ENCODE results near the gene TOM1L2.

TOM1L2 gene

DNA sequence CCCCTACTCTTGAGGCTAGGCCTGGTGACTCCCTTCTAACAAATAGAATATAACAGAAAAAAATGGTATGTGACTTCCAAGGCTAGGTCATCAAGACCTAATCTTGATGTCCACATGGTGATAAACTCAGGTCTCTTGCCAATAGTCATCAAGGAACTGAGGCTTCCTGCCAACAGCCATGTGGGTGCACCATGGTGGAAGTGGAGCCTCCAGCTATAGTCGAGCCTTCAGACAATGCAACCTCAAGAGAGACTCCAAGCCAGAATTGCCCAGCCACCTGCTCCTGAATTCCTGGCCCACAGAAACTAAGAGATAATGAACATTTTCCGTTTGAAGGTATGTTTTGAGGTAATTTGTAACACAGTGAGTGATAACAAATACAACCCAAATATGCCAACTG is 79.5 kb downstream of the TOM1L2 start:
- no peak for DNase-seq

DNA sequence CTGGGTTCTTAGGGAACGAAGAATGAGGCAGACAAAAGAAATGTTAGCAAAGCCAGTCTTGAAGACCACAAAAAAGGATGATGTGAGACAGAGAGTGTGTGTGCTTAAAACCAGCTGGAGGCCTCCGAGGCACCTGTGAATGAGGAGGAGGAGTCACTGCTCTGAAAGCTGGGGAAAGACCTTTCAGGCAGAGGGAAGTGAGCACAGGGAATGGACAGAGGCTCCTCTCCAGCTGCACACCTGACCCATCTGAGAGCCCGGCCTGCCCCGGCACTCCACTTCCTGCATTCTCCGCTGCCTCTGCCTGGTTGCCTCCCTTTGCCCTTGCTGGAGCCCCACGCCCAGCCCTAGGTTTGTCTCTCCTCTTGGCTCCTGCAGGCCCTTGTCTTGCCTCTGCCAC is 80.2 kb downstream of the TOM1L2 start:
- no peak for DNase-seq

DNA sequence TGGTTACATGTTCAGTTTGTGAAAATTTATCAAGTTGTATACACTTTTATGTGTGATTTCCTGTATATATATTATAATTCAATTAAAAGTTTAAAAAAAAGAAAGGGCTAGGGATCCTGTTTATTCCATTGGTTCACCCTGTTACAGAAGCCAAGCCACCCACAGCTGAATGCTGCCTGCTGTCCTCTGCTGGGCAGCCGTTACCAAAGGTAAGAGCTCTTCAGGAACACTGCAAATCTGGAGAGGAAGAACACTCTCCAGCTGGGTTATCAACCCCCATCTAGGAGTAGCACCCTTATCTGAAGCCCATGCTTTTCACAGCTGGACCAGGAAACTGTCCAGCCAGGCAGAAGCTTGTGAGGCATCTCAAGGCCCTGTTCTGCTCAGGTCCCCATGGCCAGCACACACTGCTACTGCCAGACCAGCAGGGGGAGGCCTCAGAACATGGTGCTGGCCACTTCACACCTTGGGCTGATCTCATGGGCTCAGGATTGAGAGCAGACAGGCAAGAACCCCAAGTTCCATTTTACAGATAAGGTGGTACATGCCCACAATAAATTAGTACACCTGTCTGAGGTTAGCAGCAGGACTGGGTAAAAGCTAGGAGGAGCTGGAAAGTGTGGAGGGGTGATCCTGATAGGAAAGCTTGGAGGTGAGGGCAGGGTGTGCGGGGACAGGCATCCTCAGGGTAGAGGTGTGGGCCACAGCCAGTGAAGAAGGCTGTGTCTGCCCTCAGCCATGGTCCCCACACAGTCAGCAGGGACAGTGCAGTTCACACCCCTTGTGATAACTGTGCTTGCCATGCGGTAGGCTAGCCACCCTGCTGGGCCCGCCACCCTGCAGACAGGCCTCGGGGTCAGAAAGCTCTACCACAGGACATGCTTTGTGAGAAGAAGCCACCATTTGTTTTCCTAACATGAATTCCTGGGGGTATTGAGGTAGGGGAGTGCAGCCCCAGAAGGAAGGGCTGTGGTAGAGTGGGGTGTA is 81.1 kb downstream of the TOM1L2 start:
- peak; percentile 28 to 35 for DNase-seq

DNA sequence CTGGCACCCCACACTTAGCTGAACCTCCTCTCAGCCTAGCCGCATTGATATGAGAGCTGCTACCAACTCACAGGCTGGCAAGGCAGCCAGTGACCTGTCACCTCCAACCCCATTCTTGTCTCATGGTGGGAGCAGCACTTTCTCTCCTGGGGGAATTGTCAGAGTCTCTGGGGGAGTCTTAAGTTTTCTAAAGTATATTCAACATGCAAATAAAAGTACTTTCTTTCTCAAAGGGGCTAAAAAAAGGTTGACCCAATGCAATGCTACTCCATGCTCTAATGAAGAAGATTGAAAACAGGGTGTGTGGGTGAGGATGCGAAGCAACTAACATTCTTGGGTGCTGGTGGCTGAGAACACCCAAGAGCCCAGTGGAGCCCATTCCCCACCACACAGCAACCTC is 82.3 kb downstream of the TOM1L2 start:
- no peak for DNase-seq

DNA sequence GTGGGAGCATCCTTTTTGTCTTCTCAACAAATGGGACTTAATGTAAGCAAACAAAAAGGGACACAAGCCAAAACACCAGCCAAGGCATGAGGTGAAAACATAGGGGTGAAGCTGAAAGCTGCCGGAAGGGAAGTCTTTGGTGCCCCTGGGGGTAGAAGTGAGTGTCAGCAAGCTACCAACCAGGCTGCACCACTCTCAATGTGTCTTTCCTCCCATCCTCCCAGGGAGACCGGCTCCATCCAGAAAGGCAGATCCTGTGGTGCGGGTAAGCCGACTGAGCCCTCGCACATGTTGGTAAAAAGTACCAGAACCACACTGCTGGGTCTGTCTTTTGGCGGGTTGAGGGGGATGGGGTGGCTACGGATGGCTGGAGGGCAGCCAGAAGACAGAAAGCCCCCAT is 83.4 kb downstream of the TOM1L2 start:
- DNase-seq = no peak

DNA sequence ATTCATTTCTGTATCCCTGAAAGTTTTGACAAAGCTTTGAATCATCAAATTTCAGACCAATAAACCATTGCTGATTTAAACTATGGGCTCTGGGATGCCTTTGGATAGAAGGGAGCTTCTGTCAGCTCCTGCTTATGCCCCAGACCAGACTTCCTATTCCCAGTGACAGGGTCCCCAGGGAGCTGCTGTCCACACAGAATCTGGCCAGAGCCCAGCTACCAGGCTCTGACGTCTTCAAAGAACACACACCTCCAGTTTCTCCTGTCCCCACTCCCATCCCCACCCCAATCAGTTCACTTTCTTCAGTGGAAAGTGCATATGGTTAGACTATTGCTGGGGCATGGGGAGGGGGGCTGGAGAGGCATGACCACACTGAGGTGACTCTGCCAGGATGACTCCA is 83.8 kb downstream of the TOM1L2 start:
- DNase-seq = no peak

DNA sequence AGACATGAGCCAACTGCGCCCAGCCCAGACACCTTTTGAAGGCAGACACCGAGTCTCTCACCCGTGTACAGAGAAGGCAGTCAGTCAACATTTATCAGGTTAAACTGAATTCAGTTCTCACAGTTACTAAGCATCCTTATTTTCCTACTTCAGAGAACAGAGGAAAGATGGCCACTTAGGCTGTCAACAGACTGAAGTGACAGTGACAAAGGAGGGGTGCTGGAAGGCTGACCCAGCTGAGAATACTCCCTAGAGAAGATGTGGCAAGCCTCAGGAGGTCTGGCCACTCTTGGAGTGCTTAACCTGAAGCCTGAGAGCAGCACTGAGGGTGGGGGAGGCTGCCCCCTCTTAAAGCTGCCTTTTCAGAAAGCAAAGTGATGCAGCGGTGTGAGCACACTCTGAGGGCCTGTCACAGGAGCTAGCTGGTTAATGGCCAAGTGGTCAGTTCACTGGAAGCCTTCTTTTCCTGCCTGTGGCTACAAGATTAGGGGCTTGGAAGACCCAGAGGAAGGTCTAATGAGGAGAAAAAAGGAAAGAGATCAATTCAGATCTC is 84.4 kb downstream of the TOM1L2 start:
- DNase-seq = no peak

DNA sequence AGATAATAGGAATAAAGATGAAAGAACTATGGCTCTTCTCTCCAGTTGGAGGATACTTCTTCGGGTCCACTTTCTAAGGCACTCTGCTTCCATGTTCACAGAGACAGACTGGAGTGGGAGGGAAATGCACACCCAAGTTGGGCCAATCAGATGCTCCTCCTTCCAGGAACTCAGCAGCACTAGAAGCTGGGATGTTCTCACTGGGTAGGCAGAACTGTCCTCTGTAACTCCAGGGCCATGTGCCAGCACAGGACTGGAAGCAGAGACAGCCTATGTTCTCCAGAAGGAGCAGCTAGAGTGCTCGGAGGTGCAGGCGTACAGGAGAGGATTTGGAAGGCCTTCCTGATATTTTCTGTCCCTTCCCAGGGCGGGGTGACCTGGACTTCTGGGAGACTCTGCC is 85.5 kb downstream of the TOM1L2 start:
- no peak for DNase-seq

DNA sequence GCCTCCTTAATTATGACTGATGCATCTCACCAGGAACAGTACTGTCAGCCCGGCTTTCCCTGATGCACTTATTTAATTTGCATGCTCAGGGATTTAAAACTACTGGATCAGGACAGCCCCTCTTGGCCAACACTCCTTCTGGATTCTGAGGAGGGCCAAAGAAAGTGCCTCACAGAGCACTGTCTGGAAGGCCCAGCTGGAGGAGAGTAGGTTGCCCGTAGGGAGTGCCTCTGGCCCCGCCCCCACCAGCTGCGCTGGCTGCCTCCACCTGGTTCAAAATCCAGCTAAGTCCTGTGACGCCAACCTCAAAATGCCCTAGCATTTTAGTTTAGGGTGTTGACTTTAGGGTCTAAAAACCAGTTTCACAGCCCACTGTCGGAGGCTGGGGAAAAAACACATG is 86.0 kb downstream of the TOM1L2 start:
- DNase-seq = no peak

DNA sequence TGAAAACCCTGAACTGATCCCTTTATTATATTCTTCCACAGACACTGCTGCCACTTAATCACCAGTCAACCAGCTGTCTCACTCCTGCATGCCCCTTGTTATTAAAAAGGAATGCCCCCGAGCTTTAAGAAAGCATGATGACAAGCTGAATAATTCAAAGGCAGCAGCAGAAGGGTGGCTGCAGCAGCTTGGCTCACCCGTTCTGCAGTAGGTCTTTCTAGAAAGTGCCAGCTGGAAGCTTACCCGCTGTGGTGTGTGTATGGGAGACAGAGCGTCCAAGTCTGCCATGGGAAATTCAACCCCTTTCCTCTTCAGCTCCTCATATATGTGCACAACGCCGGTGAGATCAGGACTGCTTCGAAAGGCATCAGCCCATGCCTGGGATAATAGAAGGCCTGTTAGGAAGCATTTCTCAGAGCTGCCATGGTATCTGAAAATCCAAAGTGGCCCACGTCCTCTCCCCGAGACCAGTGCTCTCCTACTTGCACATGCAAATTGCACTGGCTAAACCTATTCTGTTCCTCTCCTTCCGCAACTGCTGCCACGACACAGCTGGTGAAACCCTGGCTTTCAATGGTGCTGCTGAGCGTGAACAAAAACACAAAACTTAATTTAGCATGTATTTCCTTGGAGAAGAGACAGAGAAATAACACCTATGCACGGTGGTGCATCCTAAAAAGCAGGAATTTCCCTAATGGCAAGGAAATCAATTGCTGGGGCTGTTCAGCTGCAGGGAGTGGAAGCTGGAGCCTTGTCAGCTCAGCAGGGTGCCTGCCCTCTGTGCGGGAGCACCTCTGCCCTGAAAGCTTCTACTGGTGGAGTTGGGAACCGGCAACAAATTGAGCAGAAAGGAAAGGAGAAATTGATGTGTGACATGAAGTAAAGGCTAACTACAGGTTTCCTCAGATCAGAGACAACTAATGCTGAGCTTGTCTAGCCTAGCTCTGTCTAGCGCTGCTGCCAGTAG is 87.5 kb downstream of the TOM1L2 start:
- DNase-seq = no peak

DNA sequence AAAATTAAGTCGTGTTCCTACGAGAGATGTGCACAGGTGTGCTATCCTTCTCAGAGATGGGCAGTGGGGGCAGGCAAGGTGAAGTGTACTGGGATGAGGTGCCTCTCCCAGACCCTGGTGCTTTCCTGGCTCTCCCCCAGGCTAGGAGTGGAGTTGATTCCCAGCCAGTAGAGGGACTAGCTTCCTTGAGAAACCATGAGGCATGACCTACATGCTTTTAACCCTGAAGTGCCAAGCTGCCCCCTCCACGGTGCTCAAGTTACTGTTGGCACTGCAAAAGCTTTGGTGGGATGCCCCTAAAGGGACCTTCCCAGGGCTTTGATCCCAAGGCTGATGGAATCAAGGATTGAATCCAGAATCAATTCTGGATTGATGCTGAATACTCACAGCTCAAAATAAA is 88.4 kb downstream of the TOM1L2 start:
- no peak for DNase-seq

DNA sequence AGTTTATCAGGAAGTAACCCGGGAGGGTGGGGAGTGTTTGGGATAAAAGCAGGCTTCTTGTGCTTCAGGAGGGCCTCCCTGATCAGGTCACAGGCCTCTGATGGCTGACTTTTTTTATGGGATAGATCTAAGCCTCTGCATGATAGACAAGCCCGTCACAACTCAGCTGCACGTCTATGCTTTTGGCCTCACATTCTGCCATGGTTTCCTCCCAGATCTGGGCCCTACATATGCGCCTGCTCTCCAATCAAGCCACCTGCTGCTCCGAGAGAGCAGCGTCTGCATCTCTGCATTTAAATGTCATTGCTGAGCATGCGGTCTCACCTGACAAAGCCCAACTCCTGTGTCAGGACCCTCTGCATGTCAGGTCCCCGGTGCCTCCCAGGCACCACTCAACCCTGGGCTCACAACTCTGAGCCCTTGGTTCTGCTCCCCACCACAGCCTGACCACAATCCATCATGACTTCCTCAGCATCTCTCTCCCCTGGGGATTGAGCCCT is 90.1 kb downstream of the TOM1L2 start:
- DNase-seq = no peak

DNA sequence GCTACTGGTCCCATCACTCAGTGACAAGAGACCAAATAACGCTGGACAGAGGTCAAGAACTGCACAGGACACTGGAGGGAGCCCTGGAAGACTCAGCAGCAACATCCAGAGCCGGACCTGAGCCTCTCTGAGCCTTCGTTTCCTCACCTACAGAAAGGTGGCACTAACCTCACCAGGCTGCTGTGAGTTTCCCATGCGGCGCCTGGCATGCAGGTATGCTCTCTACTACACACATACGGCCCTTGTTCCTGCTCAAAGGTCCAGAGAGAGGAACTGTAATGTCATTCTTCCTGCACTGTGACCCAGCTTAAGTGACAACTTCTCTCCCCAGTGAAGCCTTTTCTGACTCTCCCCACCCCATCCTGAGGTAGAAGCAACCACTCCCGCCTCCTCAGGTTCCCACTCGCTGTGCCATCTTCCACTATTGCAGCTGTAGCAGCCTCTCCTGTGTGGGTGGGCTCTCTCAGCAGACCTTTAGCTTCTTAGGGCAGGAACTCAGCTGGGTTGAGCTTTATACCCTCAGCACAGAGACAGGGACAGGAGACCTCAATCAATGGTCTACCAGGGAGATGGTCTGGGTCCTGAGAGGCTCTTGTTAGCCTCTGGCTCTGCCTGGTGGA is 91.5 kb downstream of the TOM1L2 start:
- DNase-seq = no peak

DNA sequence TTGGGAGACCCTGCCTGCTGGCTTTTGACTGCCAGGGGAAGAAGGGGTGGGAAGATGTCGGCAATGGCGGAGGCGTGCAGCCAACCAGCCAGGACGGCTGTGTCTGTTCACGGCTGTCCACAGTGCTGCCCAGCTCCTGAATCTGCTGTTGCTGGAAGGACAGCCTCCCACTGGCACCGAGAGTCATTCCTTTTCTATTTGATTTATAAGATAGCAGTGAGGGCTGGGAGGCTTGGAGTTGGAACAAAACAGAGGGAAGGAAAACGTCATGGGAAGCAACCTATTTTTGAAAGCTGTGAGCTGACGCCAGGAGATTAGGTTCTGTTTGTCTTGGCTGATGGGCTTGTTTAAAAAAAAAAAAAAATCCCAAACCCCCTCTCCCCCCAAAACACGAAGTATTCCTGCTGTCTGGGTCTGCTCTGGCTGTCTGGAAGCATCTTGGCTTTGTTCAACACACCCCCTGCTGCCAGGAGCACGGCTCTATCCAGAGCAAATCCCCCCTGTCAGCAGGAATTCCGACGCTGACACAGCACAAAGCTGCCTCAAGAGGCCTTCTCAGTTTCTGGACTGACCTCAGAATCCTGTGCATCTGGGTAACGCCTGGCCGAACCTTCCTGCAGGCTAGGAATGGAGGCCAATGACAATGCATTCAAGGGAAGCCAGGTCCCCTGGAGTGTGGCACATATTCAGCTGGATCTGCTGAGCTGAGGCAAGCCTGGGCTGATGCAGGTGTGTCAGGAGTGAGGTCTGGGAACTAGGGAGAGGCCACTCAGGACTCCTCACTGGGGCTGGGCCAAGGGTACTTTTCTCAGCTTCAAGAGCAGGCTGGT is 94.5 kb downstream of the TOM1L2 start:
- no peak for DNase-seq

DNA sequence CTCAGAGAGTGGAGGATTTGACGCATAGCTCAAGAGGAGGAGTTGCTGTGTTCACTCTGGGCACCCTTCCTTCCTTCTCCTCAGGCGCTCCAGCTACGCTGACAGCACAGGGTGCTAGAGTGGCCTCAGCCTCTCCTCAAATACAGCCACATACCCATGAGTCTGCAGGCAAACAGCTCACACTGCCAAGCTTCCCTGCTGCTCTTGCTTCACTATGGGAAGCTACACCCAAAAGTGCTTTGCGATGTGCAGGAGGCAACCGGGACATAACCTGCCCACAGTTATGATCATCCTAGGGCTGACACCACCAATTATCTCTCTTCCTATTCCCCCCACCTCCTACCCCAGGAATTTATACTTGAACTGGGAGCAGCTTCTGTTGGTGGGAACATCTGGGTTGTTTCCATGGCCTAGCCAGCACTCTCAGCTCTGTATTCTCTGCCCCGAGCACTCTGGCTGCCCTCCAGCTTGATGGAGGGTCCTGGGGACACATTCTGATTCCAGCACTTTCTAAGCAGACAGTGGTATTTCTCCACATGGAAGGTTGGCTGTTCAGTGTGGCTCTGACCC is 95.2 kb downstream of the TOM1L2 start:
- no peak for DNase-seq

DNA sequence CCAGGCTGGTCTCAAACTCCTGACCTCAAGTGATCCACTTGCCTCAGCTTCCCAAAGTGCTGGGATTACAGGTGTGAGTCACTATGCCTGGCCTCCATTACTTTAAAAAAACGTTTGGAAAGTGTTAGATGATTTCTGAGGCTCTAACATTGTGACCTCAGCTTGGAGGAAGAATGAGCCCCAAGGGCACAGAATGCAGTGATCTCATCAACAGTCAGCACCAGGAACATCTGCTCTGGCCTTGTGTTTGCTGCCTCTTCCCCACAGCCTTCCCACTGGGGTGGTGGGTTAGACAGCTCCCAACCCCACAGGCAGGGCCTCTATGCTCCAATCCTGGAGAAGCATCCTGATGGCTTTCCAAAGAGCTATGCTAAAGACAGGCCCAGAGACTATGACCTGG is 97.7 kb downstream of the TOM1L2 start:
- no peak for DNase-seq

DNA sequence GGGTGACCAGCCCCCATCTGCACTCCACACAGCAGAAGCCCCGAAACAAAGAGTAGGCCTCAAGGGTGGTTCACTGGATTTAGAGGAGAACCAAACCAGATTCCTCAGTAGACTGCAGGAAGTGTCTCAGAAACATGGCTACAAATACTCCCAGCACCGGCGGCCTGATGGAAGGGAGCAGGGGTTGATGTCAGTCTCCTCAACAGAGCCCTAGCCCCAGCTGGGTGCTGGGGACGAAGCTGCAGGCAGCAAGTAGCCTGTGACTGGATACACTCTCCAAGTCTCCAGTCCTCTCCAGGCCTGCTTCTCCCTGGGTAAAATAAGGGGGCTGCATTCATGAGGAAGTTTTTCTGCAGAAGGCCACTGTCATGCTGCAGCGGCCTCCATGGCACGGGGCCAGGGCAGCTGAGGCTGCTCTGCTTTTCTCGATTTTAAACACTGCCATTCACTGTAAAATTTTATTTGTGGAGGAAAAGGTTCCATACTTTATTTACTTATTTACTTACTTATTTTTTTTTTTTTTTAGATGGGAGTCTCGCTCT is 98.7 kb downstream of the TOM1L2 start:
- DNase-seq = no peak

DNA sequence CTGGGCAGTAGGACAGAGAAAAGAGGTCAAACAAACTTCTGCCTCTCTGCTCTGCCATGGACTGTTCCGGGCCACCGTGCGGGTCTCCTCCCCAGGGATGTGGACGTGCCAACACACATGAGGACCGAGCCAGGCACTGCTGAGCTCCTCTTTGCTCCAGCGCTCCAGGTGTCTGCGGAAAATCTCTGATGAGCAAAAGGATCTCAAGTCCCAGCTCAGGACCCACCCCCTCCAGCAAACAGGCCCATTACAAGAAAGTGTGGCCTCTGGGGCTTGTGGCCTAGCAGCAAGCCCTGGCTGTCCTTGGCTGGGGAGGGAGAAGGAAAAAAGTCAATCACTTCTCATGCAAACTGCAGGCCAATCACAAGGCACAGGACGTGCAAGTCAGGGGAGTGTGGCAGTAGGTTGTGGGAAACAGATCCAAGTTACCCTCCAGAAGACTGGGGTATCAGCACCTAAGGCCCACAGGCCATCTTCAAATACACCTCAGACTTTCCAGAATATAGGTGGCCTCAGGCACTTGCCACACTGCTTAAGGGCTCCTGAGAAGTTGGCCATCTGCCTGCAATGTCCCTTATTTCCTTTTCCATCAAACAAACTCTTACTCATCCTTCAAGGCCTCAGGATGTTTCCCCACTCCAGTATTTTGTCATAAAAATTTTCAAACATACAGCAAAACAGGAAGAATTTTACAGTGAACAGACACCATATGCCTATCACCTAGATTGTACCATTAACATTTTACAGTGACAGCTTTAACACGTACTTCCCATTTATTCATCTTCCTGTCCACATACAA is 99.5 kb downstream of the TOM1L2 start:
- DNase-seq = no peak

DNA sequence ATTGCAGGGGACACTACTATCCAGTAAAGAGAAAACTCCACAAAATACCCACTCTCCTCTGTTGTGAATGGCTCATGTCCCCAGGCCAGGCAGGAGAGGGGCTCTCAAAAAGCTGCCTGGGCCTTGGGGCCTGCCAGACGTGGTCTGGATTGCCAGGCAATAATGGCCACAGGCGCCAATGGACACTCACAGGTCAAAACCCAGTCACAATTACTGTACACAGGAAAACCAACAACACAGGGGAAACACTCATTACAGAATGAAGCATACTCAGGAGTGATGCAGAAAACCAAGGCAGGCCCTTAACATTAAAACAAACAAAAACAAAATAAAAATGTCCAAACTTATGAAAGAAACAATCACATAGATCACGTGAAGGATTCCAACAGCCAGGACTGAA is 100.3 kb downstream of the TOM1L2 start:
- DNase-seq = no peak

DNA sequence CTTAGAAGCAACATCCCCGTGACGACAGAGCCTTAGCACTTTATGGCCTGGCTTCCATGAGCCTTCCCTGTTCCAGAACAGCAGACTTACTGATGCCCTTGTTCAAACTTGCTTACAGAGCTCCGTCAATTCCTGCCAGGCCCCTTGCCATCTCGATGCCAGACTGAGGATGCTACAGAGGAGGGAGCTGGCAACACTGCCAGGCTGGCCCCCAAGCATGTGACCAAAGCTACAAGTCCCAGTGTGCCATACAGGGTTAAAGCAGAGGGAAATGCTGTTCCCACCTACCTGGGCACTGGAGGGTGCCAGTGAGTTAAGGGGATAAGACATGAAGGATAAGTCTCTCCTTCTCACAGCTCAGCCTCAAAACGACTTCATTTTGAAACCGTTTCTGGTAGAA is 102.0 kb downstream of the TOM1L2 start:
- DNase-seq = no peak
